ENCODE results near the gene PTPN14.

DNA sequence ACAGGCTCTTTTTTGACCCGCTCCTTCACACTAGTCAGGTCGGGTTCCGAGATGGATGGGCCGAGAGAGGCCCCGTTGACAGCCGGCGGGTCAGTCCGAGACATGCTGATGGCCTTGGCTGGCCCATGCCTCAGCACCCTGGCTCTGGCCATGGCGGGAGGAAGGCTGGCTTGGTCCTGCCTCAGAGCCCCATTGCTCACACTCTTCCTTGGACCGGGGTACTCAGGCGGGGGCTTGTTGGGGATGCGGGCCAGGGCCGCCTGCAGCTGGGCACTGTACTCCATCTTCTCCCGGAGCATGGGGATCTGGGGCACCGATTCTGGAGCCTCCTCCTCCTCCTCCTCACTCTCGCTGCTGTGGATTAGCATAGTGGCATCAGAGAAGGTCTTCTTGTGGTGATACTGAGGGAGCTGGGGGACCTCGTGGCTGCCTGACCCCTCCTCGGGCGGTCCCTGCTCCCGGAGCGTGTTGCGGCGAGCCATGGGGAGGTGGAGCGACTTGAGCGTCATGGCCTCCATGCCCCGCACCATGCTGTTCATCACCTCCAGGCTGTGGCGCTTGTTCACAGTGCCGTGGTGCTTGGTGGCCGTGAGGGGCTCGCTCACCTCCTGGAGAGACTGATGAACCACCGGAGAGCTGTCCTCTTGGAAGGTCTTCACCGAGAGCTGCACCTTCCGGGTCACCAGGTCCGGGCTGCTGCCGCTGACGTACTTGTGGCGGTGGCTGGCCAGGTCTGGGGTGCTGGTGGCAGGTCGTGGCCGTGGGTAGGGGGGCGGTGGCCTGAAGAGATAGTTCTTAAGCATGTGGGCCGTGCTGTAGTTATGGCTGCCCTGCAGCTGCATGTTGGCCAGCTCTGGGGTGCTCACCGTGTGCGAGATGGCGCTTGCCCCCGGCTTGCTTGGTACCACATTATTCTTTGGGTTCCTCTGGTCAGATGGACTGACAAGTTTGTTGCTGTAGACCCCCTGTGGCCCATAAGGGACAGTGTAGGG lies 167.7 kb downstream of the PTPN14 start:
- no peak for TF ChIP-seq POLR2A (IDR thresholded peaks at IDR 0.05)
- TF ChIP-seq, protein P1, sequence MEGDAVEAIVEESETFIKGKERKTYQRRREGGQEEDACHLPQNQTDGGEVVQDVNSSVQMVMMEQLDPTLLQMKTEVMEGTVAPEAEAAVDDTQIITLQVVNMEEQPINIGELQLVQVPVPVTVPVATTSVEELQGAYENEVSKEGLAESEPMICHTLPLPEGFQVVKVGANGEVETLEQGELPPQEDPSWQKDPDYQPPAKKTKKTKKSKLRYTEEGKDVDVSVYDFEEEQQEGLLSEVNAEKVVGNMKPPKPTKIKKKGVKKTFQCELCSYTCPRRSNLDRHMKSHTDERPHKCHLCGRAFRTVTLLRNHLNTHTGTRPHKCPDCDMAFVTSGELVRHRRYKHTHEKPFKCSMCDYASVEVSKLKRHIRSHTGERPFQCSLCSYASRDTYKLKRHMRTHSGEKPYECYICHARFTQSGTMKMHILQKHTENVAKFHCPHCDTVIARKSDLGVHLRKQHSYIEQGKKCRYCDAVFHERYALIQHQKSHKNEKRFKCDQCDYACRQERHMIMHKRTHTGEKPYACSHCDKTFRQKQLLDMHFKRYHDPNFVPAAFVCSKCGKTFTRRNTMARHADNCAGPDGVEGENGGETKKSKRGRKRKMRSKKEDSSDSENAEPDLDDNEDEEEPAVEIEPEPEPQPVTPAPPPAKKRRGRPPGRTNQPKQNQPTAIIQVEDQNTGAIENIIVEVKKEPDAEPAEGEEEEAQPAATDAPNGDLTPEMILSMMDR (IDR thresholded peaks at IDR 0.05) = no peak

Data from lower leg skin (tissue), 3 donors.